ENCODE results near the gene TFF1.

GRCh38 chr21:42343556-42343955 is 22.8 kb downstream of the TFF1 start:
- TF ChIP-seq CTCF (conservative IDR thresholded peaks at IDR 0.05; ENCODE audit: low read depth, low read length) (no peak), RAD21 (IDR thresholded peaks at IDR 0.05; ENCODE audit: low read length) (no peak), POLR2A (IDR thresholded peaks at IDR 0.05; ENCODE audit: low read depth, low read length) (no peak), MAFK (IDR thresholded peaks at IDR 0.05; ENCODE audit: low read depth, low read length) (no peak), RCOR1 (IDR thresholded peaks at IDR 0.05; ENCODE audit: insufficient replicate concordance, low read length) (no peak), SMC3 (IDR thresholded peaks at IDR 0.05; ENCODE audit: low read depth, low read length) (no peak), CEBPB (IDR thresholded peaks at IDR 0.05; ENCODE audit: low read depth, low read length) (no peak), RFX5 (IDR thresholded peaks at IDR 0.05; ENCODE audit: low read depth, low read length) (no peak), CHD1 (IDR thresholded peaks at IDR 0.05; ENCODE audit: low read depth, low read length) (no peak)
- TF ChIP-seq, protein P1, sequence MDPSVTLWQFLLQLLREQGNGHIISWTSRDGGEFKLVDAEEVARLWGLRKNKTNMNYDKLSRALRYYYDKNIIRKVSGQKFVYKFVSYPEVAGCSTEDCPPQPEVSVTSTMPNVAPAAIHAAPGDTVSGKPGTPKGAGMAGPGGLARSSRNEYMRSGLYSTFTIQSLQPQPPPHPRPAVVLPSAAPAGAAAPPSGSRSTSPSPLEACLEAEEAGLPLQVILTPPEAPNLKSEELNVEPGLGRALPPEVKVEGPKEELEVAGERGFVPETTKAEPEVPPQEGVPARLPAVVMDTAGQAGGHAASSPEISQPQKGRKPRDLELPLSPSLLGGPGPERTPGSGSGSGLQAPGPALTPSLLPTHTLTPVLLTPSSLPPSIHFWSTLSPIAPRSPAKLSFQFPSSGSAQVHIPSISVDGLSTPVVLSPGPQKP (IDR thresholded peaks at IDR 0.05; ENCODE audit: borderline replicate concordance, low read depth, low read length): no peak
